ENCODE results near the gene SLC4A1.
A peak's percentile ranks its signal among the peaks of the same experiment; 100 is the strongest.

GRCh38 chr17:44210342-44211192 lies 57.4 kb downstream of the SLC4A1 start:
- no peak for TF ChIP-seq JUN (CRISPR knock-in tag; IDR thresholded peaks at IDR 0.05)
- TF ChIP-seq ESRRA (CRISPR knock-in tag; IDR thresholded peaks at IDR 0.05; ENCODE audit: borderline replicate concordance), result no peak
- TF ChIP-seq CTCF (IDR thresholded peaks at IDR 0.05), result peak; percentile 95
- no peak for TF ChIP-seq NR3C1 (CRISPR knock-in tag; conservative IDR thresholded peaks at IDR 0.05; ENCODE audit: low read depth)
- peak; percentile 75 for TF ChIP-seq TEAD1 (CRISPR knock-in tag; IDR thresholded peaks at IDR 0.05)
- peak; percentile 82; the same call in 1 of the 2 replicates for TF ChIP-seq SP1 (CRISPR knock-in tag; conservative IDR thresholded peaks at IDR 0.05)
- TF ChIP-seq ELF4 (CRISPR knock-in tag; IDR thresholded peaks at IDR 0.05; ENCODE audit: low read depth), result peak; percentile 51; the same call in 1 of the 2 replicates
- TF ChIP-seq IRF1 (CRISPR knock-in tag; IDR thresholded peaks at IDR 0.05), result 0 out of 2 replicates have a peak, but pooled peaks have one; percentile 19
- TF ChIP-seq CREB1 (CRISPR knock-in tag; IDR thresholded peaks at IDR 0.05), result peak; percentile 40; the same call in 1 of the 2 replicates
- peak; percentile 97 for TF ChIP-seq MAX (CRISPR knock-in tag; IDR thresholded peaks at IDR 0.05)
- 0 out of 2 replicates have a peak, but pooled peaks have one; percentile 31 for TF ChIP-seq USF1 (CRISPR knock-in tag; IDR thresholded peaks at IDR 0.05)
- TF ChIP-seq HMGXB4 (CRISPR knock-in tag; IDR thresholded peaks at IDR 0.05), result peak; percentile 99
- no peak for TF ChIP-seq PRRX2 (CRISPR knock-in tag; IDR thresholded peaks at IDR 0.05)
